Activated T-helper 1 cell treated with anti-CD3 and anti-CD28 coated beads, Interleukin-2, amount 50 U/mL, for 16 hours (primary cell): ENCODE measurements around the gene SLC6A5.

Source experiments
- DNase-seq, 2 donors: peaks; one replicate each; pipeline ENCODE4 v3.0.0-alpha.2; 2020; ENCODE audit warnings: low read depth in 1 of 2, low spot score in 1 of 2

SLC6A5 gene

DNA sequence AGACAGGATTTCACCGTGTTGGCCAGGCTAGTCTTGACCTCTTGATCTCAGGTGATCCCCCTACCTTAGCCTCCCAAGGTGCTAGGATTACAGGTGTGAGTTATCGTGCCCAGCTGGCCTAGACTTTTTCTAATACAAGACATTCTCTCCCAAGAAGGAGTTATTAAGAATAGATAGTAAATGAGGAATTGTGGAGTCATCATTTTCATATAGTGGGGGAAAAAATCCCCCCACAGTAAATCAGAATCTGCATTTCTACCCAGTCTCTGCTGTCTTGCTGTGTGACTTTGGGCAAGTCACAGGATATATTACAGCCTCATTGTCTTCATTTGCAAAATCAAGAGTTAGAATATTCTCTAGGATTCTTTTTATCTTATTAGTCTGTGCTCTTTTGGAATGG lies 21.6 kb downstream of the SLC6A5 start:
- DNase-seq = no peak

GRCh38 chr11:20621679-20622078 lies 22.3 kb downstream of the SLC6A5 start:
- DNase-seq = no peak

DNA sequence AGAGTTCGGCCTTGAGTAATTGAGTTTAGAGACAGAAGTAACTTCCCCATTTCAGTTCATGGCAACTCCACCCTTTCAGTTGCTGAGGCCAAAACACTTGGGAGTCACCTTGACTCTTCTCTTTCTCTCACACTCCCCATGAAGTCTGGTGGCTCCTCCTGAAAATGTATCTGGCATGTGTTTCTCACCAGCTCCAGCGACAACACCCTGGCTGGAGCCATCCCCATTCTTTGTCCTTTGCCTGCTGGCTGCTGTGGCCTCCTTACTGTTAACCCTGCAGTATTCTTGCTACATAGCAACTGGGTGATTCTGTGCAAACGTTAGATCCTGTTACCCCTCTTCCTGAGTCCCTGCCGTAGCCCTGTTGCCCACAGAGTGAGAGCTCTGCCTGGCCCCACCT lies 23.8 kb downstream of the SLC6A5 start:
- no peak for DNase-seq

GRCh38 chr11:20626279-20626678 lies 26.9 kb downstream of the SLC6A5 start:
- no peak for DNase-seq

GRCh38 chr11:20627026-20627425 lies 27.6 kb downstream of the SLC6A5 start:
- DNase-seq = no peak

DNA sequence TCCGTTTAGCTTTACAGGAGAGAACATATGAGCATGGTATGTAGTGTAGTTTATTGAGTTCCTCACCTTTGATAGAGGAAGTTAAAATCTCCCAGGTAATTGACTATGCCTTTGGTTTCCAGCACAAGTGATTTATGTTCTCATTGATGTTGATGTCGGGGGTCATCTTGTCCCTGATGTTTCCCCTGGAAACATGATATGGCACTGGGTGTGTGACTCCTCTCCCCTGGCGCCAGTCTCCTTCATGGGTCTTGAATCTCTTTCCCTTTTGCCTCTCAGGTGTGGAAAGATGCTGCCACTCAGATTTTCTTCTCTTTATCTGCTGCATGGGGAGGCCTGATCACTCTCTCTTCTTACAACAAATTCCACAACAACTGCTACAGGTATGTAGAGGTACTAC lies 28.3 kb downstream of the SLC6A5 start:
- DNase-seq = no peak

GRCh38 chr11:20631519-20632168 lies 32.2 kb downstream of the SLC6A5 start:
- DNase-seq = no peak

GRCh38 chr11:20632169-20632532 lies 32.7 kb downstream of the SLC6A5 start:
- no peak for DNase-seq

- no peak for DNase-seq
These were observed 34.6 kb downstream of the SLC6A5 start for GRCh38 chr11:20634044-20634443.

GRCh38 chr11:20634781-20635180 lies 35.4 kb downstream of the SLC6A5 start:
- no peak for DNase-seq

DNA sequence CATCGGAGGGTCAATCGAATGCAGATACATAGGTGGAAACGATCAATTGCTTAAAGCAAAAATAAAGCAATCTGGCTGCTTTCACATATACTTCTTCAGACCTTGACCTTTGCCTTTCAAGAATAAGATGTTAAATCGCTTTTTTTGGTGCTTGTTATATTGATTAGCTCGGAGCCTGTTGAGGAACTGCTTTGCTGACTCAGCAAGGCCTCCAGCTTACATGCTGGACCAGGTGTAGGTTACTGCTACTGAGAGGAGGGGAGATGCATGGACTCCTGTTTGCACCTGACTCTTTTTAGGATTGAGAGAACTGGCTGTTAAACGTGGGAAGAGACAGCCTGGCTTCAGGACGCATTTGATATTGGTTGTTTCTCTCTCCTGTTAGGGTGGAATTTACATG lies 38.7 kb downstream of the SLC6A5 start:
- DNase-seq = no peak

GRCh38 chr11:20639688-20640087 lies 40.3 kb downstream of the SLC6A5 start:
- no peak for DNase-seq

DNA sequence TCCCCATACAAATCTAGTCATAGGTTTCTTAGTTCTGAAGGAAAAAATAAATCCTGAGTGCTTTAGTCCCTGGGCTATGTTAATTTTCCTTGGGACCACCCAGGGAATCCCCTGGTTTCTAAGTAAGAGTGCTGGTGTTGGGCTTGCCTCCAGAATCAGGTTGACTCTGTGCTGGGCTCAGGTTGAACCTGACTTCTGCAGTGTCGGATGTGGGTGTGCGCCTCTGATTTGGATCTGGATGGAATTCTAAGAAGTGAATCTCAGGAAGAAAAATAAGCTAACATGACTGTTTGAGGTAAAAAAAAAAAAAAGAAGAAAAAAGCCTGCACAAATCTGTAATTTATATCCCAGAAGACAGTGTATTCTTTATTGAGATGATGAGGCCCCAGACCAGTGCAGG lies 41.0 kb downstream of the SLC6A5 start:
- no peak for DNase-seq

- no peak for DNase-seq
These were observed 45.0 kb downstream of the SLC6A5 start for GRCh38 chr11:20644360-20644759.

- DNase-seq = no peak
These were observed 48.7 kb downstream of the SLC6A5 start for GRCh38 chr11:20647976-20648565.

DNA sequence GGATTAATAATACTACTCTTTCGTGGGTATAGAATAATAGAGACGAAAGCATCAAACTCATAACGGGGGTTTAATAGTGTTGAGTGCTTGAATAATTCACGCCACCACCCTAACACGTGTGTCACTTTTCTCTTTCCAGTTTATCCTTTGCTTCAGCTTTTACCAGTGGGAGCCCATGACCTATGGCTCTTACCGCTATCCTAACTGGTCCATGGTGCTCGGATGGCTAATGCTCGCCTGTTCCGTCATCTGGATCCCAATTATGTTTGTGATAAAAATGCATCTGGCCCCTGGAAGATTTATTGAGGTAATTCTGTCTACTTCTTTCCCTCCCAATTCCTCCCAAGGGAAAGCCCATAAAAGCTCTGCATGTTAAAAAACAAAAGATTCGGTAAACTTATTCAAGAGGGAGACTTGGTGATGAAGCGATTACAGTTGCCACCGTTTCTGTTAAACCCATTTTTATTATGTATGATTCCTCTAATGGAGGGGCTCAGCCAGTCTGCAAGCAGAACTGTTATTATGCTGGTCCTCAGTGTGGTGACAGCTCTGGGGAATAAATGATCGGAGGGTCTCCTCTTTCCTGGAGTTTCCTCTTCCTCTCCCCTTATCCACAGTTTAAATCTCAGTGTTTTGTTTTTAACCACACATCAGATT lies 52.9 kb downstream of the SLC6A5 start:
- DNase-seq = no peak

GRCh38 chr11:20654038-20654437 lies 54.6 kb downstream of the SLC6A5 start:
- DNase-seq = no peak

GRCh38 chr11:20656901-20657300 lies 57.5 kb downstream of the SLC6A5 start:
- DNase-seq = no peak

GRCh38 chr11:20658135-20658534 lies 58.7 kb downstream of the SLC6A5 start:
- DNase-seq = no peak

- no peak for DNase-seq
These were observed 62.0 kb downstream of the SLC6A5 start for GRCh38 chr11:20661445-20661844.

DNA sequence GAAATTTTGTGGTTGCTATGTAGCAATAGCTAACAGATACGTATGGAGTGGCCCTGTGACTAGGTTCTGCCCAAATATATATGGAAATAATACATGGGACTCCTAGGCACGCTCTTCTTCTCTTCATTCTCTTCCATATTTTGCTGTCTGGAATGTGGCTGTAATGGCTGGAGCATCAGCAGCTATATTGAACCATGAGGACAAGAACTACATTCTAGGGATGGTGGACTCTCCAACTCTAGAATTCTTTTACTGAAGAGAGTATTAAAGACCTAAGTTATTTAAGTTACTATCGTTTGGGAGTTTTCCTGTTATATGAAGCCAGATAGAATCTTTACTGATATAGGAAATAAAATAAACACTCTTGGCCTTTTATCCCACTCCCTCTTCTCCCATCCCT lies 62.4 kb downstream of the SLC6A5 start:
- no peak for DNase-seq

GRCh38 chr11:20668131-20668809 lies 68.9 kb downstream of the SLC6A5 start:
- DNase-seq = no peak
